ENCODE measurements around the gene SORT1.

GRCh38 chr1:109331113-109331512 is 66.6 kb downstream of the SORT1 start:
- TF ChIP-seq CTCF (IDR thresholded peaks at IDR 0.05) = no peak
- no peak for TF ChIP-seq POLR2A (IDR thresholded peaks at IDR 0.05)
- no peak for TF ChIP-seq POLR2AphosphoS5 (IDR thresholded peaks at IDR 0.05; ENCODE audit: insufficient read depth in 1 of 2, low read depth in 1 of 2)
